NCI-H187 treated with DMSO at 0.1 percent for 48 hours (cell line): ENCODE measurements around the gene HYAL4.
"Not testable (repeated sequence)": the region's sequence is repeated elsewhere in the genome, so short reads cannot be mapped to it uniquely, and the experiment has no call there.

Source experiments
- DNase-seq: peaks from one replicate; lab custom pipeline; 2025; lab: John Stamatoyannopoulos, UW

HYAL4 gene

GRCh38 chr7:123844712-123845219 is at the start of gene HYAL4:
Gene HYAL4 (plus strand): TSS chr7:123845169. CDS start chr7:123868274, 23,105 bp downstream.
- DNase-seq: no peak

GRCh38 chr7:123795917-123796316 is 49.1 kb upstream of the HYAL4 start:
- no peak for DNase-seq

- no peak for DNase-seq
These were observed 48.4 kb upstream of the HYAL4 start for GRCh38 chr7:123796568-123796967.

GRCh38 chr7:123797673-123798531 is 47.1 kb upstream of the HYAL4 start:
- DNase-seq: peak; percentile 15

- DNase-seq: no peak
These were observed 46.3 kb upstream of the HYAL4 start for GRCh38 chr7:123798532-123799188.

- DNase-seq: no peak
These were observed 42.7 kb upstream of the HYAL4 start for GRCh38 chr7:123802249-123802648.

GRCh38 chr7:123805287-123805686 is 39.7 kb upstream of the HYAL4 start:
- DNase-seq: no peak

- DNase-seq: no peak
These were observed 35.5 kb upstream of the HYAL4 start for GRCh38 chr7:123809471-123809870.

- DNase-seq: no peak
These were observed 33.9 kb upstream of the HYAL4 start for GRCh38 chr7:123811056-123811455.

GRCh38 chr7:123816916-123817315 is 28.1 kb upstream of the HYAL4 start:
- DNase-seq: no peak

GRCh38 chr7:123819001-123819400 is 26.0 kb upstream of the HYAL4 start:
- DNase-seq: no peak

- not testable (repeated sequence) for DNase-seq
These were observed 25.2 kb upstream of the HYAL4 start for GRCh38 chr7:123819795-123820194.

- no peak for DNase-seq
These were observed 24.1 kb upstream of the HYAL4 start for GRCh38 chr7:123820864-123821263.

GRCh38 chr7:123821320-123821719 is 23.6 kb upstream of the HYAL4 start:
- DNase-seq: no peak

- no peak for DNase-seq
These were observed 20.8 kb upstream of the HYAL4 start for GRCh38 chr7:123823898-123824753.

- DNase-seq: no peak
These were observed 20.3 kb upstream of the HYAL4 start for GRCh38 chr7:123824754-123825067.

GRCh38 chr7:123828805-123829204 is 16.2 kb upstream of the HYAL4 start:
- no peak for DNase-seq

GRCh38 chr7:123836656-123837055 is 8.3 kb upstream of the HYAL4 start:
- DNase-seq: no peak

- DNase-seq: not testable (repeated sequence)
These were observed 5.9 kb upstream of the HYAL4 start for GRCh38 chr7:123839106-123839505.

- DNase-seq: not testable (repeated sequence)
These were observed 827 bp upstream of the HYAL4 start for GRCh38 chr7:123844142-123844541.

- no peak for DNase-seq
These were observed 851 bp downstream of the HYAL4 start for GRCh38 chr7:123845823-123846216.

- no peak for DNase-seq
These were observed 1.4 kb downstream of the HYAL4 start for GRCh38 chr7:123846217-123846891.
